BLaER1 treated with 17β-estradiol and CSF1 and Interleukin-3, amounts not matched to agents 10 nM and 100 nM (cell line): Measurements from ENCODE around the gene OPA1.
A peak's percentile ranks its signal among the peaks of the same experiment; 100 is the strongest.

Source experiments
- H3K27ac ChIP-seq, 11 experiments: shearing (Covaris generic); formaldehyde crosslinking; 2 replicates each; pipeline ENCODE4 v1.8.1; 2022
- H3K27me3 ChIP-seq, 11 experiments: shearing (Covaris generic); formaldehyde crosslinking; 2 replicates each; pipeline ENCODE4 v1.8.1; 2022
- H3K36me3 ChIP-seq, 11 experiments: shearing (Covaris generic); formaldehyde crosslinking; 2 replicates each; pipeline ENCODE4 v1.8.1; 2022
- H3K4me1 ChIP-seq, 10 experiments: shearing (Covaris generic); formaldehyde crosslinking; 2 replicates each; pipeline ENCODE4 v1.8.1; 2022
- H3K4me2 ChIP-seq, 11 experiments: shearing (Covaris generic); formaldehyde crosslinking; 2 replicates each; pipeline ENCODE4 v1.8.1; 2022
- H3K4me3 ChIP-seq, 10 experiments: shearing (Covaris generic); formaldehyde crosslinking; 2 replicates each; pipeline ENCODE4 v1.8.1; 2022
- H3K9ac ChIP-seq, 11 experiments: shearing (Covaris generic); formaldehyde crosslinking; 2 replicates each; pipeline ENCODE4 v1.8.1; 2022
- H3K9me3 ChIP-seq, 11 experiments: shearing (Covaris generic); formaldehyde crosslinking; replicated peaks in 1 of 11; 2 replicates each; pipeline ENCODE4 v1.8.1; 2022
- H4K20me1 ChIP-seq, 11 experiments: shearing (Covaris generic); formaldehyde crosslinking; 2 replicates each; pipeline ENCODE4 v1.8.1; 2022
- Cebpa-rat ChIP-seq, 11 experiments: shearing (Covaris generic); IDR thresholded peaks; 2 replicates each; pipeline ENCODE4 v1.8.1; 2022

OPA1 gene

DNA sequence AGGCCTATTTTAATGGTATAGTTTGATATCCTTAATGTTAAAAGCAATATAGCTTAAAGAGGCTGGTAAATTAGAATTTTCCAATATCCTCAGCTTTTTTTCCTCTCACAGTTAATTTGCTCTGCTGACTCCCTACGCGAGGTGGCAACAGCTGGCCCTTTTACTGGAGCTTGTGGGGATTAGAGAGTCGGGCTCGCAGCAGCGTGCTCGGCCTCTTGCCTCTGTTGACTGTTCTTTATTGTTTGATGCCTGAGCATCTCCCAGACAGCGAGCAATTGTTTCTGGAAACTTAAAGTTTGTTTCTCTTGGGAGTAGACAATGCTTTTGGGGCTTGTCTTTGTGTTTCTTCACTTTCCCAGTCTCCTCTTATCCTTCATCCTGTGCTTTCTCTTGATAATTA lies 80.8 kb downstream of the OPA1 start:
- Histone ChIP-seq H3K4me2 (no peak overlapping the region), H3K9ac (no peak overlapping the region), H3K9me3 (no peaks in the 10 kb centered on the region), H3K4me1 (no peaks in the 10 kb centered on the region), H3K27ac (no peak overlapping the region), H3K27me3 (no peaks in the 10 kb centered on the region), H4K20me1 (0 out of 22 replicates have a peak, but pooled peaks cover 0 to 3% (median 0%) of the 10 kb centered on the region in 11 experiments), H3K4me3 (no peak overlapping the region), H3K36me3 (peaks cover 39 to 99% (median 75%) of the 10 kb centered on the region in 11 experiments)
- TF ChIP-seq Cebpa-rat (IDR thresholded peaks at IDR 0.05), result no peak

DNA sequence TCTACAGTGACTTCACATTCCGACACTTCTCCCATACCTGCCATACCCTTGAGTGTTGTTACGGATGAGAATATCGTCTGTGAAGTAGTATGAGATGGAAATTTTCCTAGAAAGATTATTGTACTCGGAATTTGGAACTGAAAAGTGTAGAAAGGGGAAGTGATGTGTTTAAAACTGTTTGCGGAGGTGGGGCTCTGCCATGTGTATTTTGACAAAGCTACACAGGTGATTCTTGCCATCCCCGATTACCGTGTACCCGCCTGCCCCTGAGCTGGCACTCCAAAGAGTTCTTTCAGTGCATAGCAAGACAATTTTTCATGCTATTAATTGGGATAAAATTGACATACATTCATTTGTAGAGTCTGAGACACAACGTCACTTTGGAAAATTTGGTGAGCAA lies 81.7 kb downstream of the OPA1 start:
- Histone ChIP-seq H3K27me3 (no peaks in the 10 kb centered on the region), H3K9me3 (no peaks in the 10 kb centered on the region), H3K36me3 (peaks cover 30 to 91% (median 67%) of the 10 kb centered on the region in 11 experiments; a peak in 21 of 22 replicates), H3K9ac (no peak overlapping the region), H3K4me3 (no peak overlapping the region), H4K20me1 (0 out of 22 replicates have a peak, but pooled peaks cover 0 to 3% (median 0%) of the 10 kb centered on the region in 11 experiments), H3K4me1 (no peaks in the 10 kb centered on the region), H3K4me2 (no peak overlapping the region), H3K27ac (no peak overlapping the region)
- TF ChIP-seq Cebpa-rat (IDR thresholded peaks at IDR 0.05), result no peak

DNA sequence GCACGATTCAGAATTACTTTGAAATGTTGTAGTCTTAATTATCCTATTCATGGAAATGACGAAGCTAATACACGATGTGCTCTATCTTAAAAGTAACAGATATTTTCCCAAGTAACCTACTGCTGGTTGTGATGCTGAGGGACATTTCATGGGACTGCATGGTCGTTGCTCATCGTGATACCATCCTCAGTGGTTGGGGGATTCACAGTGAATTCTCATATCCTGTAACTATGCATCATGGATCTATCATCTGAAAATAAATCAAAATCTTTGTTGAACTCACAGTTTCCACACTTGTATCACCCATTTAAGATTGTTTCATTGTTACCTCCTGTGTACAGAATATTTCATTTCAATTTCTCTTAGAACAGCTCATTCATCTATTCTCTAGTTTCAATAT lies 84.7 kb downstream of the OPA1 start:
- Histone ChIP-seq H3K9me3 (no peaks in the 10 kb centered on the region), H3K27ac (no peak overlapping the region), H3K36me3 (peaks cover 22 to 84% (median 55%) of the 10 kb centered on the region in 11 experiments; a peak in 20 of 22 replicates), H3K4me3 (no peak overlapping the region), H3K27me3 (no peaks in the 10 kb centered on the region), H3K9ac (no peak overlapping the region), H4K20me1 (0 out of 22 replicates have a peak, but pooled peaks cover 0 to 3% (median 0%) of the 10 kb centered on the region in 11 experiments), H3K4me2 (no peak overlapping the region), H3K4me1 (no peaks in the 10 kb centered on the region)
- no peak for TF ChIP-seq Cebpa-rat (IDR thresholded peaks at IDR 0.05)

DNA sequence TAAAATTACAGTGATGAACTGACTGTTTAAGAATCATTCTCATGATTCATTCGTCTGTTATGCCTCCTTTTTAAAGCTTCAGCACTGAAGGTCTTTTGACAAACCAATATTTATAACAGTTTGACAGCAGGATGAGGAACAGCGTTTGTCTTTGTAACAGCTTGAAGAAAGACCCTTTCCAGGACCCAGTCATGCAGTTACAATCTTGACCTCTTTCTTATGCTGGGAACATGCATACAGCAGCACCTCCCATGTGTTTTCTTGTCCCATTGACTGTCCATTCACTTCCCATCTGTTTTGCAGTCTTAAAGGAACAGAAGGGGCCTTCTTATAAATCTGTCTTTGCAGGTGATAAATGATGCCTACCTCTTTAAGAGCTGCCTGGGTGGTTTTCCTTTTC lies 87.2 kb downstream of the OPA1 start:
- Histone ChIP-seq H3K9me3 (no peaks in the 10 kb centered on the region), H3K36me3 (peaks cover 33 to 84% (median 48%) of the 10 kb centered on the region in 11 experiments; a peak in 21 of 22 replicates), H3K27me3 (no peaks in the 10 kb centered on the region), H3K4me2 (no peak overlapping the region), H3K9ac (no peak overlapping the region), H3K4me1 (no peaks in the 10 kb centered on the region), H4K20me1 (no peaks in the 10 kb centered on the region), H3K27ac (no peak overlapping the region), H3K4me3 (no peak overlapping the region)
- no peak for TF ChIP-seq Cebpa-rat (IDR thresholded peaks at IDR 0.05)

DNA sequence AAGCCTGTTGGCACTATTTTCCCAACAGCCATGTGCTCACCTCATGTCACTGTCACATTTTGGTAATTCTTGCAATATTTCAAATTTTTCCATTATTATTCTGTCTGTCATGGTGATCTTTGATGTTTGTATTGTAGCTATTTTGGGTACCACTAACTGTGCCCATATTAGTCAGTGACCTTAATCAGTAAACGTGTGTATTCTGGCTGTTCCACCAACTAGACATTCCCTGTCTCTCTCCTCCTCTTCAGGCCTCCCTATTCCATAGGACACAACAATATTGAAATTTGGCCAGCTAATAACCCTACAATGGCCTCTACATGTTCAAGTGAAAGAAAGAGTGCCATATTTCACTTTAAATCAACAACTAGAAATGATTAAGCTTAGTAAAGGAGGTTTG lies 88.6 kb downstream of the OPA1 start:
- H3K27ac ChIP-seq, result no peak overlapping the region
- peaks cover 26 to 70% (median 40%) of the 10 kb centered on the region in 11 experiments; a peak in 21 of 22 replicates for H3K36me3 ChIP-seq
- H4K20me1 ChIP-seq, result peaks cover 0 to 4% (median 0%) of the 10 kb centered on the region in 11 experiments; a peak in 1 of 22 replicates
- H3K4me1 ChIP-seq, result peaks cover 0 to 13% (median 0%) of the 10 kb centered on the region in 10 experiments; a peak in 4 of 20 replicates
- no peak for TF ChIP-seq Cebpa-rat (IDR thresholded peaks at IDR 0.05)
- H3K4me3 ChIP-seq, result no peak overlapping the region
- no peak overlapping the region for H3K9ac ChIP-seq
- no peak overlapping the region for H3K4me2 ChIP-seq
- no peaks in the 10 kb centered on the region for H3K9me3 ChIP-seq
- no peaks in the 10 kb centered on the region for H3K27me3 ChIP-seq

DNA sequence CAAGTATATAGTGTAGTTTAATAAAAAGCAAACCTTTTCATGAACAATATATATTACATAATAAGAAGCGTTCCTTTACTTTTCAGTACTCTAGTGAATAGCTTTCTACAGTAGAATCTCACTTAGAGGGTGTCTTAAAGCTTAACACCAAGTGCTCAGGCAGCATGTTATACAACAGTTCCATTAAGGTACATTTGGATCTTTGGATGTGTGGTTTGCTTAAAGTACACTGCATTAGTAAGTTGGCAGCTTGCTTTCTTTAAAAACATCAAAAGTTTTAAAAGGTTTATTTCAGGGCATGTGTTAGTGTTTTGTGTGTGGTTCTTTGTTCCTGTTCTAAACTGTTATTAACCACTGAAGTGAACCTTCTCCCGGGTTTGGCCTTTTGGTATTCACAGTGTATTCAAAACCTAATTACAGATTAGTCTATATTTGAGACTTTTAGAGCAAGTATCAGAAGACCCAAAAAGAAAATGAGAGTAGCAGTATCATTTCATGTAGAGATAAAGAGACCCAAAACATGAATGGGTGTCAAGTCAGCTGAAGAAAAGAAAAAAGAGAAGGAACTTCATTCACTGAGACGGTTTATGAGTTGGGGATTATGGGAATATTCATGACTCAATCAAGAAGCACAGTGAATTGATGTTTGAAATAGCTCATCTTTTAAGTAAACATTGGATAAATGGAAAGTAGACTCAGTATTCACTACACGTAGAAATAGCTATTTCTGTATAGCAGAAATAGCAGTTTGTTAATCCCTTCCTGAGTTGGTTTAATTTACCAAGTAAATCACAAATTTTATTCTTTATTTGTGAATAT lies 93.9 kb downstream of the OPA1 start:
- H3K27me3 ChIP-seq, result no peaks in the 10 kb centered on the region
- no peak overlapping the region for H3K9ac ChIP-seq
- no peaks in the 10 kb centered on the region for H3K9me3 ChIP-seq
- no peak overlapping the region for H3K4me3 ChIP-seq
- H3K36me3 ChIP-seq, result peaks cover 32 to 66% (median 51%) of the 10 kb centered on the region in 11 experiments
- TF ChIP-seq Cebpa-rat (IDR thresholded peaks at IDR 0.05), result no peak
- peak overlapping the region in 1 of 11 experiments; percentile 23; a peak in 2 of 22 replicates for H3K4me2 ChIP-seq
- peaks cover 0 to 24% (median 0%) of the 10 kb centered on the region in 10 experiments; a peak in 5 of 20 replicates for H3K4me1 ChIP-seq
- H4K20me1 ChIP-seq, result peaks cover 0 to 5% (median 0%) of the 10 kb centered on the region in 11 experiments; a peak in 2 of 22 replicates
- H3K27ac ChIP-seq, result no peak overlapping the region

DNA sequence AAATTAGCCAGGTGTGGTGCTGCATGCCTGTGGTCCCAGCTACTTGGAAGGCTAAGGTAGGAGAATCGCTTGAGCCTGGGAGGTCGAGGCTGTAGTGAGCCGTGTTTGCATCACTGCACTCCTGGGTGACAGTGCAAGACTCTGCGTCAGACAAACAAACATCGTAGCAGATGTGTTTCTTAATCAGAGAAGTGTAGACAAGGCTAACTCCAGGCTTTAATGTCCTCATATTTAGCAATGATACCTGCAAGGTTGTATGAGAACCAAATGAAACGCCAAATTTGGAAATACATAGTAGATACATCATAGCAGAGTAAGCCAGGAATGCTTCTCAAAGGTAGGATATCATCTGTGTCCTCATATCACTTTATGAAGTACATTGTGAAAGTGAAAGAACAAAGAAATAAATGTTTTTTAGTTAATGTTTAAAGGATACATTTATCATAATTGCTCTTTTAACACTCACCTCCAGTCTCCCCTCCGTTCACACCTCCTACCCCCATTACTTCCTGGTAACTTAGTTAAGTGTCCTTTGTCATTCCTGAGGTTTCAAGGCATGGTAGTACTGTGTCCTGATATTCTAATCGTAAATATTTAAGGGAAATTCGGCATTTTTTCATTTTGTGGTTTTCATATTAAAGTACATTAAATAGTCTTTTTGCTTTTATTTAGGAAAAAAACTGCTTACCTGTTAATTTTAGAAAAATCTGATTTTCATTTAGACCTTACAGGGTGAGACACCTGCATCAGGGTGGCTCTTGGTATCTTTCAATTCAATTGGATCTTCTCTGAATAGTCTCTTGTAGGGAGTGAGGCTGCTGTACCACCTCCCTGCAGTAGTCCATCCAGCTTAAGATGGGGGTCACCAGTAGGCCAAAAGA lies 96.1 kb downstream of the OPA1 start:
- H3K36me3 ChIP-seq, result peaks cover 25 to 65% (median 48%) of the 10 kb centered on the region in 11 experiments
- H3K9me3 ChIP-seq, result no peaks in the 10 kb centered on the region
- no peak overlapping the region for H3K9ac ChIP-seq
- no peak overlapping the region for H3K4me2 ChIP-seq
- no peaks in the 10 kb centered on the region for H3K27me3 ChIP-seq
- no peak for TF ChIP-seq Cebpa-rat (IDR thresholded peaks at IDR 0.05)
- H4K20me1 ChIP-seq, result peaks cover 0 to 5% (median 0%) of the 10 kb centered on the region in 11 experiments; a peak in 3 of 22 replicates
- peaks cover 9 to 38% (median 16%) of the 10 kb centered on the region in 10 experiments for H3K4me1 ChIP-seq
- no peak overlapping the region for H3K27ac ChIP-seq
- H3K4me3 ChIP-seq, result no peak overlapping the region

DNA sequence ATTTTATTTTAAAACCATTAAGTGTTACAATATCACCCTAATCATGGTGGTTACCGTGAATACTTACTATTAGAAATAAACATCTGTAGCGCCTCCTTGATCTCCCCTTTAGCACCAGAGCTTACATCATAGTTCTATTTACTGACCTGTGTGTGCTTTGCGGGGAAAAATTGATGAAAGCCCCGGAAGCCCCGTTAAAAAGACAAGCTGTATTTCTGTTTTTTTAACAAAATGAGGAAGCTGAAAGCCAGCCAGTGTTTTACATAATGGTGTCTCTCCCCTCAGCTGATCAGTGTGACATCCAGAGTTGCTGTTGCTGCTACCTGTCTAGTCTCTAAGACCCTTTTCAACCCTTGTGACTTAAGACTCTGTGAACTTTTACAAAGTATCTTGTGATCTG lies 100.8 kb downstream of the OPA1 start:
- no peak for TF ChIP-seq Cebpa-rat (IDR thresholded peaks at IDR 0.05)
- Histone ChIP-seq H3K4me3 (no peak overlapping the region), H3K27me3 (no peaks in the 10 kb centered on the region), H3K4me2 (peak overlapping the region in 10 of 11 experiments; percentile 18 to 64 (median 42); a peak in 19 of 22 replicates), H3K9me3 (no peaks in the 10 kb centered on the region), H3K4me1 (peaks cover 9 to 21% (median 16%) of the 10 kb centered on the region in 10 experiments; a peak in 19 of 20 replicates), H3K36me3 (peaks cover 51 to 94% (median 67%) of the 10 kb centered on the region in 11 experiments), H4K20me1 (no peaks in the 10 kb centered on the region; a peak in 1 of 22 replicates), H3K27ac (peak overlapping the region in 7 of 11 experiments; percentile 25 to 63 (median 46); a peak in 10 of 22 replicates), H3K9ac (no peak overlapping the region; a peak in 1 of 22 replicates)
